ENCODE measurements around the gene PDAP1. TPM values are rescaled to one million over a fixed set of nuclear protein-coding genes. Genes with fewer than 3 reads are reported as not detected.

PDAP1 gene
- total RNA-seq, 2 experiments from 2014 or later = 94.7 to 128 TPM

DNA sequence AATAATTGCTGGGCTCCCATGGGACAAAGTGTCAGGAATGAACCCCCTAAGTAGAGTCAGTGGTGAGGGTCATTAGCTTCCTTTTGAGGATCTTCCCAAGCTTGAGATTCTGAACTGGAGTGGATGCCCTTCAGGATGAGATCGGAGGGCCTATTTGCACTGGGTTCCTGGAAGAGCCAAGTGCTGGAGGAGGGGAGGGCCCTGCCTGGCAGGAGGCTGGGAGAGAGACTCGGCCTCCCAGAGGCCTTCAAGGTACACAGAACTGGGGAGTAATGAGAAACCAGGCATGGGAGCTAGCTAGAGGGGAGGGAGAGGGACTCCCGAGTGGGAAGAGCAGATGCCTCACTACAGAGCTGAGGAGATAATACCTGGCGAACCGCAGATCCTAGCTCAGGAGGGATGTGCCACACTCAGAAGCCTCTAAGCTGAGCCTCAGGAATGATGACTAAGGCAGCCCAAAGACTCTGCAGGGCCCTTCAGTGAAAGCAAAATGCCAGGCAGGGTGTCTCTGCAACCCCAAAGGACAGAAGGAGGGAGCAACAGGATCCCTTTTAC lies 9.4 kb downstream of the PDAP1 start:
- DNase-seq = no peak
- CTCF ChIA-PET = interaction anchor here (2.5 kb wide), 1 partner anchor 9 kb away, joined by 10 read pairs; the partner anchor contains the start of genes BUD31 and PDAP1
- no peaks in the 10 kb centered on the region for H3K27me3 Mint-ChIP-seq
- ATAC-seq = no peak
- H3K36me3 Mint-ChIP-seq = peaks cover 53% of the 10 kb centered on the region
- peak overlapping the region; percentile 50 for H3K27ac Mint-ChIP-seq
- no peak overlapping the region for H3K4me3 Mint-ChIP-seq
- peaks cover 2% of the 10 kb centered on the region for H3K4me1 Mint-ChIP-seq
- H3K9me3 Mint-ChIP-seq (ENCODE audit: low read depth) = no peaks in the 10 kb centered on the region

DNA sequence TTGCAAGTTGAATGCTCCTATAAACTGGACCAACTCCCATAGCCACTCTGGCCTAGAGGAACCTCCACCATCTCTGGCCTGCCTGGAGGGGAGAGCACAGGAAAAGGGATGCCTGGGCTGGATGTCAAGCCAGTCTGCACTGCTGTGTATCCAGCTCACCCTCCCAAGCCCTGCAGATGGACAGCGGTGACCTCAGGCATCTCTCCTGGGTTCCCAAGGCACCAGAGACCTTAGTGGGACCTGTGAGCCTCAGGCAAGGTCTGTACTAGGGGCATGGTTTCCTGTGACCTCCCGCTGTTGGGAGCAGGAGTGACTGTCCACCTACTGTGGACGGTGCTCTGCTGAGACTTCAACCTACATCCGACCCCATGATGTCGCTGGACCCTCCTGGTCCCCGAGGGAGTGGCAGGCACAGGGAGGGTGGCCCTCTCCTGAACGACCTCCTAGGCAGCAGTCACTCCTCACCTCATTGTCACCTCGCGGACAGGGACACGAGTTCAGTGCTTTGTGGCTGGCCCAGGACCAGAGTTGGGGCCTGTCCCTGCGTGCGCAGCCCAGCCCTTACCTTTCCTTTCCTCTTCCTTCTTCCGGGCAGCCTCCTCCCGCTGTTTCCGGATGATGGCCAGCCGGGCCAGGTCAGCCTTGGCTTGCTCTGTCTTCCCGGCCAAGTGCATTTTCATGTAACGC lies 11.0 kb downstream of the PDAP1 start:
- Mint-ChIP-seq H3K9me3 (ENCODE audit: low read depth) (no peaks in the 10 kb centered on the region), H3K27me3 (no peaks in the 10 kb centered on the region), H3K4me3 (no peak overlapping the region), H3K36me3 (peaks cover 53% of the 10 kb centered on the region), H3K27ac (peak overlapping the region; percentile 25), H3K4me1 (peaks cover 12% of the 10 kb centered on the region)
- CTCF ChIA-PET = no interaction called here
- DNase-seq (no peak), ATAC-seq (no peak)

DNA sequence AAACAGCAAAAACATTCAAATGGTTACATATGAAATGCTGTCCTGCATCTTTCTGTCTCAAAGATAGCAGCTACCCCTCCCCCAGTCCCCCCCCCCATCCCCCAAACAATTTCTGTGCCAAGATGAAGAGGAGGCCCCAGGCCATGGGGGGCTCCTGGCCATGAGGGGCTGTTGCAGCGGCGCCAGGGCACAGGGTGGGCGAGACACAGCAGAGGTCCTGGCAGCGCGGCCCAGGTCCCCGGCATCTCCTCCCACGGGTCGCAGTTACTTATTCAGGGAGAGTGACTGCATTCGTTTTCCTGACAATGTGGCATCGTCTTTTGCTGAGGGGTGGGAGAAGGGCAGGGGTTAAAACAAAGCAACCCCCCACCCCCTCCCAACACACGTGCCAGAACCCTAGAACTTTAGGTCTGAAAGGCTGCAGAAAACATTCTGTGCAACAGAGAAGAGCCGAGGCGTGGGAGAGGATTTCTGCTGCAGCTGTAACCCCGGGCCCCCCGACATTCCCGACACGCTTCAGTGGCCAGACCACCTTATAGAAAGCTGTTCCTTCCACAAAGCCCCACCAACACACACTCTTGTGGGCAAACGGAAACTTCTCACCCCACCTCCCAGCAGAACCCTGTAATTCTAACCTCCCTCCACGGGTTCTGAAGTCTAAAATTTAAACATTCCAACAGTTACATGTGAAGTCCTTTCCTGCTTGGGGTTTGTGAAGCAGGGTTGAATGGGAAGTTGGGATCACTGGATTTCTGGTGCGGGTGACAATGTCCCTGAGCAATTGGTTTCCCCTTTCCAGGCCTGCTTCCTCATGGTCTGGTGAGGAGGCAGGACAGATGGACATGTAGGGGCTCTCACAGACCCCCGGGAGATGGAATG lies 11.7 kb downstream of the PDAP1 start:
- DNase-seq (no peak), ATAC-seq (no peak)
- CTCF ChIA-PET = no interaction called here
- peaks cover 54% of the 10 kb centered on the region for H3K36me3 Mint-ChIP-seq
- no peaks in the 10 kb centered on the region for H3K27me3 Mint-ChIP-seq
- no peak overlapping the region for H3K4me3 Mint-ChIP-seq
- peaks cover 16% of the 10 kb centered on the region for H3K4me1 Mint-ChIP-seq
- no peaks in the 10 kb centered on the region for H3K9me3 Mint-ChIP-seq (ENCODE audit: low read depth)
- H3K27ac Mint-ChIP-seq = peak overlapping the region; percentile 5

DNA sequence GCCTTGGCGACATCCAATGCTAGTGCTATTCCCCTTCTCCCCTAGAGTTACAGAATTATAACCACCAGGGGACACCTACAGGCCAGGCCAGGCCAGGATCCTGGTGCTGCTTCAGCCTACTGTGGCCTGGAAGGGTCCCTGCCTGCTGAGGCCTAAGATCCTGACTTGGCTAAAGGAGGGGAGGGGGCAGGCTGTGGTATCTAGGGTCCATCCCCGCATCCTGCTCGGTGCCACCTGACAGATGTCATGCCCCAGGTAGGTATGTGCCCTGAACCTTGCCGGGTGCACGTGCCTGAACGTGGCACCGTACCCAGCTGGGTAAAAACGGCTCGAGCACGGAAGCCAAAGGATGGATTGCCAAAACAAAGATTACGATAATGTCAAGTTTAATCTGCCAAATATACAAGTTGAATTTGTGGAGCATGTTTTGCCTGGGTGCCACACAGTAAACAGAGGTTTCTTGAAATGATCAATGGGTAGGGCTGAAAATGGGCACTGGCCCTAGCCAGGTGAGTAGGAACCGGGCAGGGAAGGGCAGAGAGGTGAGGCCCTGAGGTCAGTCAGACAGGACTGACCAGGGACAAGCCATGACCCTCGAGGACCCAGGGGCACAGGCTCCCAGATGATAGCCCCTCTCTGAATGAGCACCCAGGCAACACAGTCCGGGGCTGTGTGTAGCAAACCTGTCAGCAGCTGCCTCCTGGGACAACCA lies 12.6 kb downstream of the PDAP1 start:
- DNase-seq = no peak
- ATAC-seq = no peak
- Mint-ChIP-seq H3K27ac (peak overlapping the region; percentile 37), H3K4me3 (no peak overlapping the region), H3K4me1 (peaks cover 22% of the 10 kb centered on the region), H3K27me3 (no peaks in the 10 kb centered on the region), H3K9me3 (ENCODE audit: low read depth) (no peaks in the 10 kb centered on the region), H3K36me3 (peaks cover 55% of the 10 kb centered on the region)
- CTCF ChIA-PET = no interaction called here

DNA sequence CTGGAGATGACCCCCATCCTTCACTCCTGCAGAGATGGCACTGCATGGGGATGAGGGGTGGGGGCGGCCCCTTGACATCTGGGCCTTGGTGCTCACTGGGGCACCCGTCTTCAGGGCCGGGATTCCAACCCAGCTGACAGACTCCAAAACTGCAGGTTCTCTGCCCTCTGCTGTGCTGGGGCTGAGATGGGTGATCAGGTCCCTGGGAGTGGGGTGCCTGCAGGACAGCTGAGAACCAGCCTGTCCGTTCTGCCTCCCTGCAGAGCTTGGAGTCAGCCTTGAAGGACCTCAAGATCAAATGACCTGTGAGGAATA lies 14.3 kb downstream of the PDAP1 start:
- Mint-ChIP-seq H3K4me3 (no peak overlapping the region), H3K27me3 (no peaks in the 10 kb centered on the region)
- CTCF ChIA-PET = interaction anchor here (0.8 to 3.1 kb wide), 2 partner anchors 11 to 13 kb away, joined by 3 to 17 read pairs; no protein-coding TSS in a partner anchor

DNA sequence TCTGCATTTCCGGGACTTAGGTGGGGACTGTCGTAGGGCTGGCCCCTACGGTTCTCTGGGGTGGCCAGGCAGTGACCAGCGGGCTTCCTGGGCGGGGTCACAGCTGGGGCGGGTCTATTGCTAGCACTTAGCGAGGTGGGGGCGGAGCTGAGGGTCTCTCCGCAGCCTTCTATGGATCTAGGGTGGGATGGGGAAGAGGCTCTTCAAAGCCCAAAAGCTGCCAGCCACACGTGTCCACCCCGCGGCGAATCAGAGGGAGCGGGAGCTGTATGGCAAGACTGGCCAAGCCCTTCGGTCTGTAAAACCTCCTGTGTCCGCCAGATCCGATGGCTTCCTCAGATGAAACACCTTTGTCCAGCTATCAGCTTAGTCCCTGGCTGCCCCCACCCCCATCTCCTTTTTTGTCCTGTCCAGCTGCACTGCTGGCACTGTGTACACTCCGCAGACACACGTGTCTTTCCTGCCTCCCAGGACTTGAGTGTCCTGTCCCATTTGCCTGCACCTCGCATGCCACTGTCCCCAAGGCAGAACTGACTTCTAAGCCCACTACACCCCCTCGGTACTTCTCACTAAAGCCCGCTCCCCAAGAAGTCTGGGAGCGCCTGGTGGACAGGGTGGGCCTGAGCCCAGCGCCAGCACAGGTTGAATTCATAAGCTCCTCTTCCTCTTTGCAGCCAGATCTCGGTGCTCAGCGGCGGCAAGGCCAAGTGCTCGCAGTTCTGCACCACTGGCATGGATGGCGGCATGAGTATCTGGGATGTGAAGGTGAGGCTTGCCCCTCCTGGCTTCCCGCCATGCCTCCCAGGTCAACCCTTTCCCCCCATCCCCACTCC lies 14.8 kb downstream of the PDAP1 start:
- Mint-ChIP-seq H3K4me1 (peaks cover 24% of the 10 kb centered on the region), H3K27ac (peak overlapping the region; percentile 84), H3K4me3 (peak overlapping the region; percentile 55), H3K27me3 (no peaks in the 10 kb centered on the region), H3K9me3 (ENCODE audit: low read depth) (no peaks in the 10 kb centered on the region), H3K36me3 (peaks cover 55% of the 10 kb centered on the region)
- ATAC-seq (no peak), DNase-seq (no peak)
- CTCF ChIA-PET = interaction anchor here (0.8 to 3.1 kb wide), 3 partner anchors 12 to 14 kb away, joined by 3 to 17 read pairs (median 3); no protein-coding TSS in a partner anchor

More for the DNA sequence above, 14.3 kb downstream of the PDAP1 start:
- DNase-seq (no peak), ATAC-seq (no peak)
- Mint-ChIP-seq H3K4me1 (peaks cover 24% of the 10 kb centered on the region), H3K27ac (peak overlapping the region; percentile 84), H3K9me3 (ENCODE audit: low read depth) (no peaks in the 10 kb centered on the region), H3K36me3 (peaks cover 58% of the 10 kb centered on the region)

DNA sequence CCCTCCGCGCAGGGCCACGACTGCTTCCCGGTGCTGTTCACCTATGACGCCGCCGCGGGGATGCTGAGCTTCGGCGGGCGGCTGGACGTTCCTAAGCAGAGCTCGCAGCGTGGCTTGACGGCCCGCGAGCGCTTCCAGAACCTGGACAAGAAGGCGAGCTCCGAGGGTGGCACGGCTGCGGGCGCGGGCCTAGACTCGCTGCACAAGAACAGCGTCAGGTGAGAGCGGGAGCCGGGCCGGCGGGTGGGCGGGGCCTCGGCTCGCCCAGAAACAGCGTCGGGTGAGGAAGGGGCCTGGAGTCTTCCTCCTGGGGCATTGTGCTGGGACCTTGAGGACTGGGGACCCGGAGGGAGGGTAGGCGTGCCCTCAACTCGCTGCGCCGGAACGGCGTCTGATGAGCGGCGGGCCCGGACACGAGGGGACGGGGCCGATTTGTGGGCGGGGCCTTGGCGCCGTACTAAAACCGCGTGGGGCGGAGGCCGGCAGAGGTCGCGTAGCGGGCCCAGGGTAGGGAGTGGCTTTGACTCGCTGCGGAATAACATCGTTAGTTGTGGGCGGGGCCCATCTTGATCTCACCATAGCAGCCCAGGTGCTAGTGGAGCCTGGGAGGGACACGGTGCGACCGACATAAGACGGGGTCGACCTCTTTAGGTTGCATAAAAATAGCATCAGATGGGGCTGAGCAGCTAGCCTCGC lies 15.6 kb downstream of the PDAP1 start:
- Mint-ChIP-seq H3K27me3 (no peaks in the 10 kb centered on the region), H3K4me1 (peaks cover 24% of the 10 kb centered on the region), H3K27ac (peak overlapping the region; percentile 84), H3K4me3 (peak overlapping the region; percentile 55), H3K36me3 (peaks cover 58% of the 10 kb centered on the region), H3K9me3 (ENCODE audit: low read depth) (no peaks in the 10 kb centered on the region)
- DNase-seq (peak; percentile 88), ATAC-seq (peak; percentile 92)
- CTCF ChIA-PET = interaction anchor here (1.0 to 3.1 kb wide), 2 partner anchors 12 to 14 kb away, joined by 3 to 17 read pairs; no protein-coding TSS in a partner anchor

DNA sequence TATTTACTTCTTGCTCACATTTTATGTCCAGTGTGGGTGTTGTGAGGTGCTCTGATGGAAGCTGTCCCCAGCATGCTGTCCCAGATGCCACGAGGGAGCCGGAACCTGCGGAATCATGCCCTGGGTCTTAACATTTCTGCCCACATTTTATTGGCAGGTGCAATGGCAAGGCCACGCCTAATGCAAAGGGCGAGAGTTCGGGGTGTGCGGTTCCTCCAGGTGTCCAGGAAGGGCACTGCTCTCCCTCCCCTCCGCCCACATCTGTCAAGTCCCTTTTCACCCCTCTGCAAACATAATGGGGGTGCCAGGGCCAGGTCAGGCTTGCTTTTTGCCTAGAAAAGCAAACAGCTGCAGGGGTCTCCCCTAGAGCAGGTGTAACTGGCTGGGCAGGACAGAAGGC lies 16.4 kb downstream of the PDAP1 start:
- H3K27ac Mint-ChIP-seq = peak overlapping the region; percentile 65
- DNase-seq (no peak), ATAC-seq (no peak)
- CTCF ChIA-PET = interaction anchor here (0.7 to 3.1 kb wide), 3 partner anchors 9 to 18 kb away, joined by 3 to 17 read pairs (median 3); partner anchors contain the start of gene ARPC1B
- H3K9me3 Mint-ChIP-seq (ENCODE audit: low read depth) = no peaks in the 10 kb centered on the region
- H3K27me3 Mint-ChIP-seq = no peaks in the 10 kb centered on the region
- peaks cover 24% of the 10 kb centered on the region for H3K4me1 Mint-ChIP-seq
- peaks cover 55% of the 10 kb centered on the region for H3K36me3 Mint-ChIP-seq
- peak overlapping the region; percentile 18 for H3K4me3 Mint-ChIP-seq

DNA sequence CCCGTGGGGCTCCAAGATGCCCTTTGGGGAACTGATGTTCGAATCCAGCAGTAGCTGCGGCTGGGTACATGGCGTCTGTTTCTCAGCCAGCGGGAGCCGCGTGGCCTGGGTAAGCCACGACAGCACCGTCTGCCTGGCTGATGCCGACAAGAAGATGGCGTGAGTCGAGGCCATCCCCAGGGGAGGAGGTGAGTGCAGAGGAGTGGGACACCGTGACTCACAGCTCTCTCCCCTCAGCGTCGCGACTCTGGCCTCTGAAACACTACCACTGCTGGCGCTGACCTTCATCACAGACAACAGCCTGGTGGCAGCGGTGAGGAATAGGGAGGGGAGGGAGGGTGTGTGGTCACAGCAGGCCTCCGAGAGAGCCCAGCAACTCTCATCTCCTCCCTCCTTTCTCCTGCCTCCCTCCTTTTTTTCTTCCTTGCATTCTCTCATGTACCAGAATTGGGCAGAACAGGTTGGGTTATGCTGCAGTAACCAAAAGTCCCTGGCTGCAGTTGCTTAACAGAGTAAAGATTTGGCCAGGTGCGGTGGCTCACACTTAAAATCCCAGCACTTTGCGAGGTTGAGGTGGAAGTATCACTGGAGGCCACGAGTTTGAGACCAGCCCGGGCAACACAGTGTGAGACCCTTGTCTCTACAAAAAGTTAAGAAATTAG lies 17.3 kb downstream of the PDAP1 start:
- CTCF ChIA-PET = interaction anchor here (0.7 to 1.4 kb wide), 5 partner anchors 10 to 42 kb away, joined by 3 to 4 read pairs (median 3); partner anchors contain the start of genes ARPC1B and BUD31
- H3K4me1 Mint-ChIP-seq = peaks cover 24% of the 10 kb centered on the region
- no peaks in the 10 kb centered on the region for H3K9me3 Mint-ChIP-seq (ENCODE audit: low read depth)
- no peak overlapping the region for H3K4me3 Mint-ChIP-seq
- no peak overlapping the region for H3K27ac Mint-ChIP-seq
- no peaks in the 10 kb centered on the region for H3K27me3 Mint-ChIP-seq
- no peak for DNase-seq
- peaks cover 58% of the 10 kb centered on the region for H3K36me3 Mint-ChIP-seq
- ATAC-seq = no peak

DNA sequence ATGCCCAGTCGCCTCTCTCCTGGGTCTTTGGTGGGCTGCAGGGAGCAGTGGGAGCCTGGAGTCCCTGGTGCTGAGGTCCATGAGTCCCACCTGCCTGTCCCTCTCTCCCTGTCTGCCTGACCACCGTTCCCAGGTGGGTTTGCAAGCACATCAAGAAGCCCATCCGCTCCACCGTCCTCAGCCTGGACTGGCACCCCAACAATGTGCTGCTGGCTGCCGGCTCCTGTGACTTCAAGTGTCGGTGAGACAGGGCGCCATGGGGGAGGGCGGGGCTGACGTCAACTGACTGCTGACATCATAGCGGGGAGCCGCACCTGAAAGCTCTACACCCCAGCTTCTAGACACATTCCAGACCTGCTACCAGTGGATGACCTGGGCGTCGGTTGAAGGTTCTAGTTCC lies 18.6 kb downstream of the PDAP1 start:
- Mint-ChIP-seq H3K4me3 (no peak overlapping the region), H3K9me3 (ENCODE audit: low read depth) (no peaks in the 10 kb centered on the region), H3K27me3 (no peaks in the 10 kb centered on the region), H3K4me1 (peaks cover 27% of the 10 kb centered on the region), H3K36me3 (peaks cover 52% of the 10 kb centered on the region), H3K27ac (no peak overlapping the region)
- CTCF ChIA-PET = interaction anchor here (1.3 to 1.4 kb wide), 3 partner anchors 19 to 30 kb away, joined by 3 to 4 read pairs (median 3); partner anchors contain the start of gene BUD31
- DNase-seq (no peak), ATAC-seq (no peak)

DNA sequence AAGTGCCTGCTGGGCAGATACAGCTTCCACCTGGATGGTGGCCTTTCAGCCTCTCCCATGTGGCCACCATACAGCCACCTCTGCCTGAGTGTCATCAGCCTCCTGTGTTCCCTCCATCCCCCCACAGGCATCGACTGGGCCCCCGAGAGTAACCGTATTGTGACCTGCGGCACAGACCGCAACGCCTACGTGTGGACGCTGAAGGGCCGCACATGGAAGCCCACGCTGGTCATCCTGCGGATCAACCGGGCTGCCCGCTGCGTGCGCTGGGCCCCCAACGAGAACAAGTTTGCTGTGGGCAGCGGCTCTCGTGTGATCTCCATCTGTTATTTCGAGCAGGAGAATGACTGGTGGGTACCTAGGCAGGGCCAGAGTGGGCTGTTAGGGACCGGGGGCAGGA lies 20.5 kb downstream of the PDAP1 start:
- peaks cover 46% of the 10 kb centered on the region for H3K36me3 Mint-ChIP-seq
- H3K27me3 Mint-ChIP-seq = no peaks in the 10 kb centered on the region
- ATAC-seq (no peak), DNase-seq (no peak)
- CTCF ChIA-PET = interaction anchor here (2.1 kb wide), 1 partner anchor 23 kb away, joined by 10 read pairs; no protein-coding TSS in a partner anchor
- H3K27ac Mint-ChIP-seq = no peak overlapping the region
- no peak overlapping the region for H3K4me3 Mint-ChIP-seq
- no peaks in the 10 kb centered on the region for H3K9me3 Mint-ChIP-seq (ENCODE audit: low read depth)
- peaks cover 34% of the 10 kb centered on the region for H3K4me1 Mint-ChIP-seq

Measured in activated CD8-positive, alpha-beta memory T cell treated with anti-CD3 and anti-CD28 coated beads, Interleukin-2, amount 10 ng/mL, durations not matched to agents 7 days and 5 days (primary cell).